RPMI7951 (cell line): ENCODE measurements around the gene IFITM10. TPM values are rescaled to one million over a fixed set of nuclear protein-coding genes. Genes with fewer than 3 reads are reported as not detected.

Experiments used
- DNase-seq: peaks from one replicate; pipeline ENCODE4 v3.0.0-alpha.2; 2012; ENCODE audit warnings: low read depth
- total RNA-seq: library from RNA; depleted of rRNA; stranded (reverse); fragments of >200 nt; shearing (Covaris generic); gene quantifications from 2 replicates; pipeline ENCODE4 v1.2.3, GENCODE V29; 2014

The IFITM10 gene
- total RNA-seq, 1 experiment from 2014 or later: 4.3 TPM

- DNase-seq: no peak
These were observed 8.7 kb downstream of the IFITM10 start for GRCh38 chr11:1741741-1742140.

DNA sequence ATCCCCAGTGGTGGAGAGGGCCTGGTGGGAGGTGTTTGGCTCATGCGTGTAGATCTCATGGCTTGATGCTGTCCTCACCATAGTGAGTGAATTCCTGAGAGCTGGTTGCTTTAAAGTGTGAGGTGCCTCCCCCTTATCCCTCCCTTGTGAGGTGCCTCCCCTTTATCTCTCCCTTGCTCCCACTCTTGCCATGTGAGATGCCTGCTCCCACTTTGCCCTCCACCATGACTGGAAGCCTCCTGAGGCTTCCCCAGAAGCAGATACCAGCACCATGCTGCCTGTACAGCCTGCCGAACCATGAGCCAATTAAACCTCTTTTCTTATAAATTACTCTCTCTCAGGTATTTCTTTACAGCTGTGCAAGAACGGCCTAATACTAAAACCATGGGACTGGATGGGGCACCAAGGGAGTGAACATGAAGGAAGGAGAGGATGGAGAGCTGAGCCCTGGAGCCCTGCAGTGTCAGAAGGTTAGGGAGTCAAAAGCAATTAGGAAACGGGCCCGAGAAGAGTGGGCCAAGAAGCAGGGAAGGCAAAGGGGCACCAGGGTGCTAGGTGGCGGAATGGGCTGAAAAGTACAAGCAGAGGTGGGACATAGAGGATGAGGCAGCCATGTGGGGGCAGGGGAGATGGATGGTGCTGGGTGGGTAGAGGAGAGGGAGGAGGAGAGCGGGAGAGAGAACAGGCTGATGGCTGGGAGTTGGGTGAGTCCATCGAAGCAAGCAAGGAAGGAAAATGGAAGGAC lies 9.4 kb downstream of the IFITM10 start:
- DNase-seq: no peak

- no peak for DNase-seq
These were observed 10.8 kb downstream of the IFITM10 start for GRCh38 chr11:1739576-1739975.

DNA sequence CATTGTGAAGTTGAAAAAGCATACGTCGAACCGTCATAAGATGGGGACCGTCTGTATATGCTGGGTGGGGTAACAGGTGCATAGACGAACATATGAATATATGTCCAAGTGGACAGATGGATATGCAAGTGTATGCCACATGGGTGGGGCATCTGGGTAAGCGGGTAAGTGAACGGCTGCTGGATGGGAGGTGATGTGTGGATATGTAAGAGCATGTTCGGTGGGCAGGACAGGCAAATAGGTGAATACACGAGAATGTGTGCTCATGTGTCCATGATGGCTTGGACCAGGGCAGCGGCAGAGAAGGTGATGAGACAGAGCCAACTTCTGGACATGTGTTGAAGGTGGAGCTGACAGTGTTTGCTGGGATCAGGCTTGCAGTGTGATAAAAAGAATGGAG lies 12.0 kb downstream of the IFITM10 start:
- DNase-seq: no peak

DNA sequence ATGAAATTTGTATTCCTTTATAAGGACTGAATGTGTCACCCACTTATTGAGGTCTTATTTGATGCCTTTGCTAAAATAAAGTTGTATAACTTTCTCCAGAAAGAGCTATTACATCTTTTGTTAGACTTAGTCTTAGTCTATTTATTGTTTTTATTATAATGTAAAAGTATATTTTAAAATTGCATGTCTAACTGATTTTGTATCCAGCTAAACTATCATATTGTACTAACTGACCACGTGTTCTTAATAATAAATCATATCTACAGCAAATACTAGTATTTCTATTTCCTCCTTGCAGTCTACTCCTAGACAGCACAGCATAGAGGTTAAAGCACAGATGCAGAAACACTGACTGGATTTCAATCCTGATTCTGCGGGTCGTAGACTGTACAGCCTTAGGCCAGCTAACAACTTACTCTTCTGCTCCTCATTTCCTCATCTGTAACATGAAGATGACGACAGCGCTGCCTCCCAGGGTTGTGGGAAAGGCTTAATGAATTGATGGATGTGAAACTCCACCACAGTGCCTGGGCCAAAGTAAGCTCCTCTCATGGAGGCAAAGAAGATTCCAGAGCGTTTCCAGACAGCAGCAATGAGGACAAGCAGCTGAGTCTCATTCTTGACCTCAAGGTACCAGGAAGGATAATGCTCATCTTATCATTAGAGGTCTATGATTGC lies 13.2 kb downstream of the IFITM10 start:
- DNase-seq: no peak

- DNase-seq: peak; percentile 49
These were observed 13.9 kb downstream of the IFITM10 start for GRCh38 chr11:1736447-1736992.

GRCh38 chr11:1735271-1735670 lies 15.1 kb downstream of the IFITM10 start:
- no peak for DNase-seq

GRCh38 chr11:1734641-1735081 lies 15.7 kb downstream of the IFITM10 start:
- DNase-seq: no peak

DNA sequence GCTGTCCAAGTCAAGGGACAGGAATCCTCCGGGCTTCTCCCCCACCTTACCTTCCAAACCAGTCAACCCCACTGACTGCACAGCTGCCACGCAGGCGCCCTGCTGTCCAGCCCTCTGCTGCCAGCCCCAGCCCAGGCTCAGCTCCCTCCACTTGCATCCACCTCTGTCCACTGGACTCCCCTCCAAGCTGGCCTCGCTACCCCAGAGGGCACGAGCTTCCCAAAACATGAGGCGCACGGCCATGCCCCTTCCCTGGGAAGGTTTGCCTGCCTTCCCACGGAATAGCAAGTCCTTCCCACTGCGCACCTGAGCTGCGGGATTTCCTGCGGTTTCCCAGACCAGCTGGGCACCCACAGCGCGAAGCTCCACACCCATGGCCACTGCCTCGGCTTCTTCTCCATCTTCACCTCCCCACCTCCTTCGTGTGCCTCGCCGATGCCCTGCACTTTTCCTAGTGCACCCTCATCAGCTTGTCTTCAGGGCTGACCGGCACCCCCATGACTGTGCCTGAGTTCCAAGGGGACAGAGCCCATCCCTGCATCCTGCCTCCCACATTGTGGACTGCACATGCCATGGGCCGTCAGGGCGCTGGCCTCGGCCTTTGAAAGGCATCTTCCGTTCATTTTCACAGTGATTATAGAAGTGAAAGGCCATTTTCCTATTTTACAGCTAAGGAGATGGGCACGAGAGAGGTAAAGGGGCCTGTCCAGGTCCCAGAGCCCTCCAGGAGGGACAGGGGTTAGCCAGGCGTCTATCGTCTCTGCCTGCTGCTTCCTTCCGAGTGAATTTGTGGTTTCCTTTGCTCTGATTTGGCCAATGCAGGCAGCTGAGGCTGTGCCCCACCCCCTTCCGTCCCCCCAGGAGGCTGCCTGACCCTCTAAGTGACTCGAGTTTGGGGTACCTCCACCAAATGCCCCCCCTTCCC lies 16.4 kb downstream of the IFITM10 start:
- no peak for DNase-seq

DNA sequence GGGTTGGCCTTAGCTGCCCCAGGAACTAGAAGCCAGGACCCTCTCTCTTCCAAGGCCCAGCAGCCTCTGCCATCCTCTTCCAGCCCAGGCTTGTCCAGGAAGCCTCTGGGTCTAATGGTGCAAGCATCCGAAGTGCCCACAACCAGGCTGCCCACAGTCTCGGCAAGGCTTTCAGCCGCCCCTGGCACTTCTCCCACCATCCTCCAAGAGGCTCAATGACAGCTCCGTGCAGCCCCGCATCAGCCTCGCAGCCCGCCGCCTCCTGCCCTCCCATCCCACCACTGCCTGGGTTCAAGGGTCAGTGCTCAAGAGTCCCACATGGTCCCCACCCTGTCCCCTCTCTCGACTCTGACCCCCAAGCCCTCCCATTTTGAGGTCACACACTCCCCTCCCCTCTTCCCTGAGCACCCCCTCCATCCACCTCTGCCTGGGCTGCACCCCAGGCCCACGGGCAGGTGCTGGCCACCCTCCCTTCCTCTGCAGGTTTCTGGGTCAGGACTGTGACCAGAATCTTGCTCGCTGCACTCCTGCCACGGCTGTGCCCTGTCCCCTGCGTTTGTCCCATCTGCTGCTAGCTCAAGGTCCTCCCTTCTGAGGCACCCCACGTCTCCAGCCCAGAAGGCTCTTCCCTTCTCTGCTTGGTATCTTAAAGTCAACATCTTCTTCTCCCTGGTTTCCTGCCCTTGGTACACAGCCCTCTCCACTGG lies 17.2 kb downstream of the IFITM10 start:
- no peak for DNase-seq

DNA sequence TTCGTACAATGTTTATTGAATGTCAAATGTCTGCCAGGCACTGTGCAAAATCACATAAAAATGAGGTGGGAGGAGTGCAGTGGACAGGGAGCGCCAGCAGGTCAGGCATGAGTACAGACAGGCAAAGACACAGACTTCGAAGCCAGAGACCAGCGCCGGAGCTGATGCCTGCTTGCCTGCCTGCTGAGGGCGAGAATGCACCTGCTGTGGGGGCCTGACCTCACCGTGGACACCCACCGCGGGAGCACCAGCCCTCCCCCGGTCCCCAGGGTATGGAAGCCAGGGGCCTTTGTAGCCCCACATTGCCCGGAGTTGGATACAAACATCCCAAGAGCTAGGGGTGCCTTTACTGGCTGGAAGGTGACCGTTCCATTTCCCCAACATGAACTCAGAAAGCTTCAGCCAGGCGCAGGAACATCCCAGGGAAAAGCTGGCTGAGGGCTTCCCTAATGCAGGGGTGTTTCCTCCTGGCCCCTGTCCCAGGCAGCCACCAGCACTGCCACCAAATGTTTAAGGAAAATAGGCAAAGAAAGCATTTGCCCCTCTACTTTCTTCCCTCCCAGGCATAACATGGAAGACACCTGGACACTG lies 17.9 kb downstream of the IFITM10 start:
- no peak for DNase-seq

DNA sequence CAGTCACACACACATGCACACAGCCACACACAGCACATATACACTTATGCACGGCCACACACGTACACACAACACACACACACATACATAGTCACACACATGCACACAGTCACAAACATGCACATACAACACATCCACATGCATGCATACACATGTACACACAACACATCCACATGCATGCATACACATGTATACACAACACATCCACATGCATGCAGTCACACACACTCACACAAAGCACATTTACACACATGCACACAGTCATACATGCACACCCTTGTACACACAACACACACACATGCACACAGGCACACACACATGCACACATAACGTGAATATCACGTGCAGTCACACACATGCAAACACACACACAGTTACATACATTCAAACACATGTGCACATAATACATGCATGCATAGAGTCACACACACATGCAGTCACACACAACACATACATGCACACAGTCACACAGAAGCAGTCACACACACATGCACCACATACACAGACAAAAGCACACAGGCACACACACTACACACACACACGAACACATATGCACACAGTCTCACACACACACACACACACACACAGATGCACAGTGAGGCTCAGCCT lies 18.8 kb downstream of the IFITM10 start:
- DNase-seq: no peak

GRCh38 chr11:1730059-1730629 lies 20.3 kb downstream of the IFITM10 start:
- DNase-seq: no peak

DNA sequence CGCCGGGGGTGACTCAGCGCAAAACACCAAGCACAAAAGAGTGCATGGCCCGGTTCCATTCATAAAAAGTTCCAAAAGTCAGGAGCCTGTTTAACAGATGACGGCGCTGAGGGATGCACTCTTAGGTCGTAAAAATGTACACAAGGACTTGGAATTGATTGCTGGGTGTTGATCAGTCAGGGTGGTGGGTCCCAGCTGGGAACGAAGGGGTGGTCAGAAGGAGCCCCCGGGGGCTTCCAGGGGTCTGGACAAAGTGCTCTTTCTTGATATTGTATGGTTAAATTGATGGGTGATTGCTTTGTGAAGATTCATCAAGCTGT lies 20.7 kb downstream of the IFITM10 start:
- peak; percentile 61 for DNase-seq

DNA sequence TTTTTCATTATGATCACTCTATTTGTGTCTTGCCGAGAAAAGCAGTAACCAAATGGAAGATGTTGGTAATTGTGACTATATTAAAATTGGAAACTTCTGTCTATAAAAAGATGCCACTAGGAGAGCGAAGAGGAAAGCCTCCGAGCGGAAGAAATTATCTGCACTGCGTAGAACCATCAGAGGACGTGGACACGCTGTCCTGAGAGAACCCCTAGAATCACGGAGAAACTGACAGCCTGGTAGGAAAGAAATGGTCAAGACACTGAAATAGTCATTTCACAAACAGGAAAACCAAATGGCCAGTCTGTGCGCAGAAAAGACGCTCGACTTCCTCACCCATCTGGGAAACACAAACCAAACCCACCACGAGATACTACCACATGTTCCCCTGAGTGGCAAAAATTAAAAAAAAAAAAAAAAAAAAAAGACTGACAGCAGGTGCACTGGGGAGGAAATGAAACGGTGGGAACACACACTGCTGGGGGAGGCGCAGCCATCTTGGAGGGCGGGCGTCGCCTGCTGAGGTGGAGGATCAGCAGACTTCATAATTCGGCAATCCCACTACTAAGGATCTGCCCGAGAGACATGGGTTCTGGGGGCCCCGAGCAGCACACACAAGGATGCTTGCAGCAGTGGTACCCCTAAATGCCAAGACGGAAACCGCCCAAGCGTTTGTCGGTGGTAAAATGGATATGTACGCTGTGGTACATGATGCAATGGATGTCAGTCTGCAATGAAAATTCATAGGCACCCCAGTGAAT lies 21.3 kb downstream of the IFITM10 start:
- DNase-seq: no peak

GRCh38 chr11:1728301-1728700 lies 22.1 kb downstream of the IFITM10 start:
- DNase-seq: no peak

DNA sequence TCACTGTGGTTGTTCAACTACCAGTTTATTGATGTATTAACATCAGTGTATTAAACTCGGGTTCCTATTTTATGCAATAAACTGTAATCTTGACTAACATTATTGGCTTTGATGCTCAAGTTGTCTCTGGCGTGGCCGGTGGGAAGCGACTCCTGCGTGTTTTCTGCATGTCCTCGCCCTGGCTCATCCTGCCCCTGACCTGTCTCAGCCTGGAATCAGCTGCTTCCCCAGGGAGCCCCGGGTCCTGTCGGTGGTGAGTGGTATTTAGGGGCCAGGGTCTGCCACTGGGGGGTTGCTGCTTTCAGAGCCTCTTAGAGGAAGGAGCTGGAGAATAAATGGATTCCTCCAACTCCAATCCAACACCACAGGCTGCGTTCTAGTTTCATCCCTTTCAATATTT lies 22.5 kb downstream of the IFITM10 start:
- no peak for DNase-seq

- DNase-seq: peak; percentile 75
These were observed 23.2 kb downstream of the IFITM10 start for GRCh38 chr11:1727096-1727690.

DNA sequence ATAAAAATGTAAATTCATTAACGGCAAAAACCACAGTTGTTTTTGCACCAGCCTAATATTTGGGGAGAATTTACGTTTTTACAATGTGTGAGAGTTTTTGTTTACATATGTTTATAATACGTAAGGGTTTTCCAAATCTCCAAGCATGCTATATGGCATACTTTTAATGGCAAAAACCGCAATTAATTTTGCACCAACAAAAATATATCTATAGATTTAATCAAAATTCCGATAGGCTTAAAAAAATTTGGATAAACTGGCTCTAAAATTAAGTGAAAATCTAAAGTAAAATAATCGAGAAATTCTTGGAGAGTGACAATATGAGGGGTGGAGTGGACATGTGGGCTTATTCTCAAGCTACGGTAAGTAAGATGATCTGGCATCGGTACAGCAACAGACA lies 30.6 kb downstream of the IFITM10 start:
- no peak for DNase-seq
